Measurements from ENCODE around the gene DBR1.
A peak's percentile ranks its signal among the peaks of the same experiment; 100 is the strongest.

Gene DBR1

GRCh38 chr3:138203938-138204337 is 29.2 kb upstream of the DBR1 start:
- Histone ChIP-seq H3K9ac (ENCODE audit: low read depth, low read length) (no peak overlapping the region), H3K36me3 (ENCODE audit: control insufficient read depth, insufficient read depth, low read length) (no peaks in the 10 kb centered on the region), H3K9me3 (ENCODE audit: control insufficient read depth, insufficient read depth, low read length) (no peaks in the 10 kb centered on the region), H3K4me1 (ENCODE audit: control insufficient read depth, insufficient read depth, low read length) (peaks cover 22% of the 10 kb centered on the region), H3K27ac (ENCODE audit: low read depth, low read length) (no peak overlapping the region), H3K27me3 (ENCODE audit: control insufficient read depth, insufficient read depth, low read length) (no peaks in the 10 kb centered on the region), H3K4me3 (ENCODE audit: low read depth, low read length) (no peak overlapping the region)

GRCh38 chr3:138202945-138203701 is 28.4 kb upstream of the DBR1 start:
- no peak overlapping the region for H3K9ac ChIP-seq (ENCODE audit: low read depth, low read length)
- no peaks in the 10 kb centered on the region for H3K36me3 ChIP-seq (ENCODE audit: control insufficient read depth, insufficient read depth, low read length)
- H3K4me1 ChIP-seq (ENCODE audit: control insufficient read depth, insufficient read depth, low read length) = peaks cover 22% of the 10 kb centered on the region
- no peak overlapping the region for H3K27ac ChIP-seq (ENCODE audit: low read depth, low read length)
- no peaks in the 10 kb centered on the region for H3K27me3 ChIP-seq (ENCODE audit: control insufficient read depth, insufficient read depth, low read length)
- H3K9me3 ChIP-seq (ENCODE audit: control insufficient read depth, insufficient read depth, low read length) = no peaks in the 10 kb centered on the region
- H3K4me3 ChIP-seq (ENCODE audit: low read depth, low read length) = no peak overlapping the region

GRCh38 chr3:138200424-138200823 is 25.7 kb upstream of the DBR1 start:
- peaks cover 18% of the 10 kb centered on the region for H3K4me1 ChIP-seq (ENCODE audit: control insufficient read depth, insufficient read depth, low read length)
- no peaks in the 10 kb centered on the region for H3K9me3 ChIP-seq (ENCODE audit: control insufficient read depth, insufficient read depth, low read length)
- H3K9ac ChIP-seq (ENCODE audit: low read depth, low read length) = no peak overlapping the region
- no peaks in the 10 kb centered on the region for H3K27me3 ChIP-seq (ENCODE audit: control insufficient read depth, insufficient read depth, low read length)
- no peak overlapping the region for H3K4me3 ChIP-seq (ENCODE audit: low read depth, low read length)
- H3K27ac ChIP-seq (ENCODE audit: low read depth, low read length) = no peak overlapping the region
- H3K36me3 ChIP-seq (ENCODE audit: control insufficient read depth, insufficient read depth, low read length) = peaks cover 7% of the 10 kb centered on the region; the same call in 1 of the 2 replicates

GRCh38 chr3:138199851-138200250 is 25.1 kb upstream of the DBR1 start:
- H3K4me1 ChIP-seq (ENCODE audit: control insufficient read depth, insufficient read depth, low read length) = peaks cover 18% of the 10 kb centered on the region
- H3K27ac ChIP-seq (ENCODE audit: low read depth, low read length) = no peak overlapping the region
- H3K9ac ChIP-seq (ENCODE audit: low read depth, low read length) = no peak overlapping the region
- no peaks in the 10 kb centered on the region for H3K27me3 ChIP-seq (ENCODE audit: control insufficient read depth, insufficient read depth, low read length)
- H3K36me3 ChIP-seq (ENCODE audit: control insufficient read depth, insufficient read depth, low read length) = peaks cover 7% of the 10 kb centered on the region; the same call in 1 of the 2 replicates
- H3K4me3 ChIP-seq (ENCODE audit: low read depth, low read length) = no peak overlapping the region
- no peaks in the 10 kb centered on the region for H3K9me3 ChIP-seq (ENCODE audit: control insufficient read depth, insufficient read depth, low read length)

GRCh38 chr3:138197524-138197923 is 22.8 kb upstream of the DBR1 start:
- Histone ChIP-seq H3K9me3 (ENCODE audit: control insufficient read depth, insufficient read depth, low read length) (no peaks in the 10 kb centered on the region), H3K36me3 (ENCODE audit: control insufficient read depth, insufficient read depth, low read length) (peaks cover 9% of the 10 kb centered on the region; the same call in 1 of the 2 replicates), H3K27me3 (ENCODE audit: control insufficient read depth, insufficient read depth, low read length) (no peaks in the 10 kb centered on the region), H3K4me3 (ENCODE audit: low read depth, low read length) (no peak overlapping the region), H3K9ac (ENCODE audit: low read depth, low read length) (no peak overlapping the region), H3K27ac (ENCODE audit: low read depth, low read length) (no peak overlapping the region), H3K4me1 (ENCODE audit: control insufficient read depth, insufficient read depth, low read length) (peaks cover 8% of the 10 kb centered on the region; the same call in 1 of the 2 replicates)

GRCh38 chr3:138197058-138197457 is 22.3 kb upstream of the DBR1 start:
- no peaks in the 10 kb centered on the region for H3K9me3 ChIP-seq (ENCODE audit: control insufficient read depth, insufficient read depth, low read length)
- H3K9ac ChIP-seq (ENCODE audit: low read depth, low read length) = no peak overlapping the region
- no peak overlapping the region for H3K27ac ChIP-seq (ENCODE audit: low read depth, low read length)
- peaks cover 4% of the 10 kb centered on the region; the same call in 1 of the 2 replicates for H3K4me1 ChIP-seq (ENCODE audit: control insufficient read depth, insufficient read depth, low read length)
- H3K4me3 ChIP-seq (ENCODE audit: low read depth, low read length) = no peak overlapping the region
- H3K27me3 ChIP-seq (ENCODE audit: control insufficient read depth, insufficient read depth, low read length) = no peaks in the 10 kb centered on the region
- peaks cover 12% of the 10 kb centered on the region; the same call in 1 of the 2 replicates for H3K36me3 ChIP-seq (ENCODE audit: control insufficient read depth, insufficient read depth, low read length)

GRCh38 chr3:138196023-138196422 is 21.3 kb upstream of the DBR1 start:
- Histone ChIP-seq H3K36me3 (ENCODE audit: control insufficient read depth, insufficient read depth, low read length) (peaks cover 20% of the 10 kb centered on the region), H3K27ac (ENCODE audit: low read depth, low read length) (no peak overlapping the region), H3K9ac (ENCODE audit: low read depth, low read length) (no peak overlapping the region), H3K27me3 (ENCODE audit: control insufficient read depth, insufficient read depth, low read length) (no peaks in the 10 kb centered on the region), H3K4me1 (ENCODE audit: control insufficient read depth, insufficient read depth, low read length) (no peaks in the 10 kb centered on the region), H3K4me3 (ENCODE audit: low read depth, low read length) (no peak overlapping the region), H3K9me3 (ENCODE audit: control insufficient read depth, insufficient read depth, low read length) (no peaks in the 10 kb centered on the region)

GRCh38 chr3:138195481-138195880 is 20.8 kb upstream of the DBR1 start:
- Histone ChIP-seq H3K4me3 (ENCODE audit: low read depth, low read length) (no peak overlapping the region), H3K27ac (ENCODE audit: low read depth, low read length) (no peak overlapping the region)

GRCh38 chr3:138188013-138188730 is 13.5 kb upstream of the DBR1 start:
- Histone ChIP-seq H3K27me3 (ENCODE audit: control insufficient read depth, insufficient read depth, low read length) (peaks cover 17% of the 10 kb centered on the region), H3K27ac (ENCODE audit: low read depth, low read length) (peak overlapping the region; percentile 98)

More at GRCh38 chr3:138195481-138195880, 20.8 kb upstream of the DBR1 start:
- Histone ChIP-seq H3K27me3 (ENCODE audit: control insufficient read depth, insufficient read depth, low read length) (no peaks in the 10 kb centered on the region), H3K9ac (ENCODE audit: low read depth, low read length) (no peak overlapping the region), H3K4me1 (ENCODE audit: control insufficient read depth, insufficient read depth, low read length) (no peaks in the 10 kb centered on the region), H3K9me3 (ENCODE audit: control insufficient read depth, insufficient read depth, low read length) (no peaks in the 10 kb centered on the region), H3K36me3 (ENCODE audit: control insufficient read depth, insufficient read depth, low read length) (peaks cover 26% of the 10 kb centered on the region)

GRCh38 chr3:138187296-138188012 is 12.7 kb upstream of the DBR1 start, which contains the start of gene ARMC8:
TSS of gene ARMC8 (plus strand) at chr3:138187301. CDS start at chr3:138187555, 254 bp downstream.
- peaks cover 17% of the 10 kb centered on the region for H3K27me3 ChIP-seq (ENCODE audit: control insufficient read depth, insufficient read depth, low read length)
- H3K9ac ChIP-seq (ENCODE audit: low read depth, low read length) = peak within 1 kb of the TSS; percentile 100
- peaks cover 26% of the 10 kb centered on the region for H3K36me3 ChIP-seq (ENCODE audit: control insufficient read depth, insufficient read depth, low read length)
- no peaks in the 10 kb centered on the region for H3K9me3 ChIP-seq (ENCODE audit: control insufficient read depth, insufficient read depth, low read length)
- peak within 1 kb of the TSS; percentile 98 for H3K27ac ChIP-seq (ENCODE audit: low read depth, low read length)
- peaks cover 16% of the 10 kb centered on the region; the same call in 1 of the 2 replicates for H3K4me1 ChIP-seq (ENCODE audit: control insufficient read depth, insufficient read depth, low read length)
- peak within 1 kb of the TSS; percentile 99 for H3K4me3 ChIP-seq (ENCODE audit: low read depth, low read length)

More at GRCh38 chr3:138188013-138188730, 13.5 kb upstream of the DBR1 start:
- H3K9me3 ChIP-seq (ENCODE audit: control insufficient read depth, insufficient read depth, low read length) = no peaks in the 10 kb centered on the region
- H3K4me3 ChIP-seq (ENCODE audit: low read depth, low read length) = peak overlapping the region; percentile 99
- peak overlapping the region; percentile 100 for H3K9ac ChIP-seq (ENCODE audit: low read depth, low read length)
- peaks cover 29% of the 10 kb centered on the region for H3K36me3 ChIP-seq (ENCODE audit: control insufficient read depth, insufficient read depth, low read length)
- H3K4me1 ChIP-seq (ENCODE audit: control insufficient read depth, insufficient read depth, low read length) = peaks cover 16% of the 10 kb centered on the region; the same call in 1 of the 2 replicates

All from HUES48 (cell line).